Uterus (tissue), 4 donors: ENCODE results near the gene SPATC1L. TPM values are rescaled to one million over a fixed set of nuclear protein-coding genes. Genes with fewer than 3 reads are reported as not detected.

Experiments used
- DNase-seq, 2 donors: peaks; one replicate each; pipeline ENCODE4 v3.0.0-alpha.2; 2019 to 2020
- H3K27ac ChIP-seq, 2 donors: fragments of 200-600 bp; sonication (generic); 1 replicate in 1 of 2; 2 replicates in 1 of 2; pipeline ENCODE4 v1.5.1; 2016 to 2018
- H3K27me3 ChIP-seq, 2 donors: fragments of 200-600 bp; sonication (generic); one replicate each; pipeline ENCODE4 v1.5.1; 2018 to 2019; ENCODE audit warnings: control low read depth in 1 of 2
- H3K36me3 ChIP-seq, 2 donors: fragments of 200-600 bp; sonication (generic); one replicate each; pipeline ENCODE4 v1.5.1; 2019; ENCODE audit warnings: control low read depth in 1 of 2
- H3K4me1 ChIP-seq, 2 donors: fragments of 200-600 bp; sonication (generic); one replicate each; pipeline ENCODE4 v1.5.1; 2018 to 2019; ENCODE audit warnings: control low read depth in 1 of 2
- H3K4me3 ChIP-seq, 2 donors: fragments of 200-600 bp; sonication (generic); 1 replicate in 1 of 2; 2 replicates in 1 of 2; pipeline ENCODE4 v1.5.1; 2018 to 2019; ENCODE audit warnings: mild to moderate bottlenecking in 1 of 2
- H3K9me3 ChIP-seq, 2 donors: fragments of 200-600 bp; sonication (generic); one replicate each; pipeline ENCODE4 v1.5.1; 2019; ENCODE audit warnings: control low read depth in 1 of 2
- POLR2A ChIP-seq, 2 donors: fragments of 450-650 bp; IDR thresholded peaks; one replicate each; pipeline ENCODE4 v1.6.1; 2016; ENCODE audit warnings: antibody characterized with exemption in 2 of 2, mild to moderate bottlenecking in 1 of 2, moderate library complexity in 1 of 2
- intact Hi-C: fragments of 100-400 bp; cut with DNase I; formaldehyde crosslinking; loops from one replicate; pipeline ENCODE4 v1.15.1; 2023; ENCODE audit warnings: low total_unique reads
- total RNA-seq, 4 donors: library from RNA; depleted of rRNA in 3 of 4; stranded (reverse); fragments of >200 nt in 3 of 4; gene quantifications; one replicate each; pipeline versions ENCODE4 v1.1.0 to v1.2.4, GENCODE V29; 2014 to 2023
- TF ChIP-seq, protein P1 (sequence below), 4 experiments: fragments of 200-600 bp in 2 of 4; fragments of 450-650 bp in 2 of 4; sonication (generic) in 2 of 4; IDR thresholded peaks; one replicate each; pipeline ENCODE4 v1.5.1; 2016 to 2019; ENCODE audit warnings: antibody characterized with exemption in 4 of 4, mild to moderate bottlenecking in 2 of 4, moderate library complexity in 1 of 4
- donor health status: DM: yes; HTN: yes; CAD: no.

SPATC1L gene
- total RNA-seq, 4 donors from 2014 or later = 4.9 to 10.0 (median 6.4) TPM; not detected in 1

DNA sequence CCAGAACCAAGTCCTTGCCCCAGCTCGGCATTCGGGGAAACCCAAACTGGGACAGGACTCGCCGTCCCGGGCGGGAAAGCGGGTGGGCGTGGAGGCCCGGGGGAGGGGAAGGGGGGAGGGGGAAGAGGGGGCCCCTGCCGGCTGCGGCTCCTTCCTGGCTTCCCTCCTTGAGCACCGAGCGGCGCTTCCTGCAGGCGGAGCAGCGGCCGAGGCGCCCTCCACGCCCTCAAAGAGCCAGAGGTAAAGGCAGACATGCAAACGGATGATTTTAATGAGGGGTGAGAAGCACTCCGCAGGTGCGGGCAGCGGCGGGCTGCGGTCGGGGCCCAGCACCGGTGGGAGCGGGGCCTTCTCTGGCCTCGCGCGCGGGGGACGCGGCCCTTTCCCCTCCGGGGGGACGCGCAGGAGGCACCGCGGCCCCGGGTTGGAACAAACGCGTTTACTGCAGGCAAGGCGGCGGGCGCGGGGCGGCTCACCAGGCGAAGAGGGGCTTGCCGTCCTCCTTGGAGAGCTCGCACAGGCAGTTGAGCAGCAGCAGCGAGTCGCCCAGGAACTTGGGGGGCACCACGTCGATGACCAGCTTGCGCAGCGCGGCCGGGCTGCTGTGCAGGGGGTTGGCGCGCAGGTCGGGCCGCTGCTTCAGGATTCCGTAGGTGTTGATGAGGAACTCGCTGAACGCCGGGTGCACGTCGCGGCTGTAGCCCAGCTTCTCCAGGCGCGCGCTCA is 23.2 kb downstream of the SPATC1L start:
- DNase-seq = peak in 1 of 2 donors; percentile 10
- Histone ChIP-seq H3K4me1 (no peaks in the 10 kb centered on the region), H3K36me3 (no peaks in the 10 kb centered on the region), H3K9me3 (no peaks in the 10 kb centered on the region), H3K4me3 (no peak overlapping the region), H3K27me3 (no peaks in the 10 kb centered on the region), H3K27ac (no peak overlapping the region)
- TF ChIP-seq, protein P1, sequence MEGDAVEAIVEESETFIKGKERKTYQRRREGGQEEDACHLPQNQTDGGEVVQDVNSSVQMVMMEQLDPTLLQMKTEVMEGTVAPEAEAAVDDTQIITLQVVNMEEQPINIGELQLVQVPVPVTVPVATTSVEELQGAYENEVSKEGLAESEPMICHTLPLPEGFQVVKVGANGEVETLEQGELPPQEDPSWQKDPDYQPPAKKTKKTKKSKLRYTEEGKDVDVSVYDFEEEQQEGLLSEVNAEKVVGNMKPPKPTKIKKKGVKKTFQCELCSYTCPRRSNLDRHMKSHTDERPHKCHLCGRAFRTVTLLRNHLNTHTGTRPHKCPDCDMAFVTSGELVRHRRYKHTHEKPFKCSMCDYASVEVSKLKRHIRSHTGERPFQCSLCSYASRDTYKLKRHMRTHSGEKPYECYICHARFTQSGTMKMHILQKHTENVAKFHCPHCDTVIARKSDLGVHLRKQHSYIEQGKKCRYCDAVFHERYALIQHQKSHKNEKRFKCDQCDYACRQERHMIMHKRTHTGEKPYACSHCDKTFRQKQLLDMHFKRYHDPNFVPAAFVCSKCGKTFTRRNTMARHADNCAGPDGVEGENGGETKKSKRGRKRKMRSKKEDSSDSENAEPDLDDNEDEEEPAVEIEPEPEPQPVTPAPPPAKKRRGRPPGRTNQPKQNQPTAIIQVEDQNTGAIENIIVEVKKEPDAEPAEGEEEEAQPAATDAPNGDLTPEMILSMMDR (IDR thresholded peaks at IDR 0.05) = no peak
- TF ChIP-seq POLR2A (IDR thresholded peaks at IDR 0.05) = no peak
- intact Hi-C loops = no loop called here

GRCh38 chr21:46160657-46160906 is 23.7 kb downstream of the SPATC1L start:
- no peaks in the 10 kb centered on the region for H3K27me3 ChIP-seq
- intact Hi-C loops = no loop called here
- no peak for TF ChIP-seq POLR2A (IDR thresholded peaks at IDR 0.05)
- TF ChIP-seq, protein P1 (IDR thresholded peaks at IDR 0.05) = no peak
- no peaks in the 10 kb centered on the region for H3K4me1 ChIP-seq
- no peak overlapping the region for H3K4me3 ChIP-seq
- H3K27ac ChIP-seq = no peak overlapping the region
- DNase-seq = no peak
- no peaks in the 10 kb centered on the region for H3K36me3 ChIP-seq
- no peaks in the 10 kb centered on the region for H3K9me3 ChIP-seq

DNA sequence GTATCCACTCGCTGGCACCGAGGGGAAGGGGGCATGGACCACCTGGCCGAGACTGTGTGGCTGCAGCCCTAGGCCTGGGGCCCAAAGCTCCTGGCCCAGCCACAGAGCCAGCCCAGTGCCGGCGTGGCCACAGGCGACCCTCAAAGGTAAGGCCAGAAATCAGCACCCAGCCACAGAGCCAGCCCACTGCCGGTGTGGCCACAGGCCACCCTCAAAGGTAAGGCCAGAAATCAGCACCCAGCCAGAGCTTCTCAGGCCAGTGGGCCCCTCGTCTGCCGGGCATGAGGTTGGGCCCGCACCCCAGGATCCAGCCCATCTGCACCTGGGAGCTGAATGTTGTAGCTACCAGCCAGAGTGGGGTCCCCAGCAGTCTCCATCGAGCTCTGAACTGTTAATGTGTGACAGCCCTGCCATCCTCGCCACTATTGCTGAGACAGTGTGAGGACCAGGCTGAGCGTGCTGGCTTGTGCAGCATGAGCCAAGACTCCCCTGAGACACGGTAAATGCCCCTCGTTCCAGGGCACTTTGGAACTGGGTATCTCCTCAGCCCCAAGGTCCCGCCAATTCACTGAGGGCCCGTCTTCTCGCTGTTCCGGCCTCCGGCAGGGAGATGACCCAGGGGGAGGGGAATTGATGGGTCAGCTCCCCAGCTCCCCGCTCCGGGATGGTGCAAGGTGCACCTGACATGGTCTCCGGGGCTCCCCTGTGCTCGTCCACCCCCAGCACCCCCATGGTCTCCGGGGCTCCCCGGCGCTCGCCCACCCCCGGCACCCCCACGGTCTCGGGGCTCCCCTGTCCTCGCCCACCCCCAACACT is 24.2 kb downstream of the SPATC1L start:
- DNase-seq = peak in 1 of 2 donors; percentile 13
- no peaks in the 10 kb centered on the region for H3K36me3 ChIP-seq
- H3K27ac ChIP-seq = no peak overlapping the region
- H3K4me3 ChIP-seq = no peak overlapping the region
- H3K27me3 ChIP-seq = no peaks in the 10 kb centered on the region
- H3K9me3 ChIP-seq = no peaks in the 10 kb centered on the region
- no peaks in the 10 kb centered on the region for H3K4me1 ChIP-seq
- intact Hi-C loops = no loop called here
- TF ChIP-seq, protein P1 (IDR thresholded peaks at IDR 0.05) = no peak
- TF ChIP-seq POLR2A (IDR thresholded peaks at IDR 0.05) = no peak

- peak in 1 of 2 donors; percentile 6 for DNase-seq
- H3K4me1 ChIP-seq = no peaks in the 10 kb centered on the region
- TF ChIP-seq, protein P1 (IDR thresholded peaks at IDR 0.05) = no peak
- no peak for TF ChIP-seq POLR2A (IDR thresholded peaks at IDR 0.05)
- H3K4me3 ChIP-seq = no peak overlapping the region
- no peaks in the 10 kb centered on the region for H3K9me3 ChIP-seq
- no peaks in the 10 kb centered on the region for H3K27me3 ChIP-seq
- H3K36me3 ChIP-seq = no peaks in the 10 kb centered on the region
- intact Hi-C loops = no loop called here
- H3K27ac ChIP-seq = no peak overlapping the region
Observed at GRCh38 chr21:46159390-46159789, 24.9 kb downstream of the SPATC1L start.

GRCh38 chr21:46158666-46159300 is 25.5 kb downstream of the SPATC1L start:
- TF ChIP-seq, protein P1 (IDR thresholded peaks at IDR 0.05) = no peak
- no peak for TF ChIP-seq POLR2A (IDR thresholded peaks at IDR 0.05)
- intact Hi-C loops = no loop called here
- peak in 1 of 2 donors; percentile 7 for DNase-seq
- Histone ChIP-seq H3K27ac (no peak overlapping the region), H3K36me3 (no peaks in the 10 kb centered on the region), H3K27me3 (no peaks in the 10 kb centered on the region), H3K4me3 (no peak overlapping the region), H3K4me1 (no peaks in the 10 kb centered on the region), H3K9me3 (no peaks in the 10 kb centered on the region)
